Measurements from ENCODE around the gene DENND2A. TPM values are rescaled to one million over a fixed set of nuclear protein-coding genes. Genes with fewer than 3 reads are reported as not detected.
"Not testable (repeated sequence)": the region's sequence is repeated elsewhere in the genome, so short reads cannot be mapped to it uniquely, and the experiment has no call there.

DENND2A gene
- total RNA-seq, 2 experiments from 2014 or later: not detected

GRCh38 chr7:140571538-140572122 lies 69.0 kb downstream of the DENND2A start:
- ATAC-seq (no peak), DNase-seq (no peak)
- Mint-ChIP-seq H3K9me3 (no peaks in the 10 kb centered on the region), H3K36me3 (ENCODE audit: low read depth) (no peaks in the 10 kb centered on the region), H3K4me3 (no peak overlapping the region), H3K27me3 (peaks cover 3% of the 10 kb centered on the region), H3K4me1 (ENCODE audit: low read depth) (no peaks in the 10 kb centered on the region), H3K27ac (no peak overlapping the region)
- TF ChIP-seq CTCF (IDR thresholded peaks at IDR 0.05): no peak
- CTCF ChIA-PET: no interaction called here
- POLR2A ChIA-PET: no interaction called here
- intact Hi-C loops (cut with micrococcal nuclease): no loop called here

- TF ChIP-seq CTCF (IDR thresholded peaks at IDR 0.05): no peak
- no peak for DNase-seq
- H3K9me3 Mint-ChIP-seq: no peaks in the 10 kb centered on the region
- H3K4me1 Mint-ChIP-seq (ENCODE audit: low read depth): no peaks in the 10 kb centered on the region
- ChIA-PET CTCF (interaction anchor here (1.2 kb wide), 1 partner anchor 83 kb away, joined by 3 read pairs; no protein-coding TSS in a partner anchor), POLR2A (no interaction called here)
- intact Hi-C loops (cut with micrococcal nuclease): no loop called here
- no peak overlapping the region for H3K4me3 Mint-ChIP-seq
- H3K36me3 Mint-ChIP-seq (ENCODE audit: low read depth): no peaks in the 10 kb centered on the region
- no peak for ATAC-seq
- H3K27ac Mint-ChIP-seq: no peak overlapping the region
- peaks cover 3% of the 10 kb centered on the region for H3K27me3 Mint-ChIP-seq
These were observed 70.5 kb downstream of the DENND2A start for GRCh38 chr7:140570120-140570519.

- Mint-ChIP-seq H3K9me3 (no peaks in the 10 kb centered on the region), H3K4me1 (ENCODE audit: low read depth) (no peaks in the 10 kb centered on the region), H3K36me3 (ENCODE audit: low read depth) (no peaks in the 10 kb centered on the region), H3K4me3 (no peak overlapping the region), H3K27ac (no peak overlapping the region), H3K27me3 (peaks cover under 1% of the 10 kb centered on the region)
- intact Hi-C loops (cut with micrococcal nuclease): no loop called here
- no peak for DNase-seq
- CTCF ChIA-PET: no interaction called here
- no peak for TF ChIP-seq CTCF (IDR thresholded peaks at IDR 0.05)
- no peak for ATAC-seq
- POLR2A ChIA-PET: no interaction called here
These were observed 72.4 kb downstream of the DENND2A start for GRCh38 chr7:140568021-140568813.

GRCh38 chr7:140566186-140566585 lies 74.4 kb downstream of the DENND2A start:
- H3K27ac Mint-ChIP-seq; H3K36me3 Mint-ChIP-seq (ENCODE audit: low read depth); ATAC-seq; H3K27me3 Mint-ChIP-seq; H3K4me1 Mint-ChIP-seq (ENCODE audit: low read depth); intact Hi-C loops (cut with micrococcal nuclease); CTCF ChIA-PET; H3K4me3 Mint-ChIP-seq; DNase-seq; POLR2A ChIA-PET; H3K9me3 Mint-ChIP-seq: not testable (repeated sequence)

- CTCF ChIA-PET; H3K36me3 Mint-ChIP-seq (ENCODE audit: low read depth); H3K9me3 Mint-ChIP-seq; ATAC-seq; H3K4me3 Mint-ChIP-seq; H3K4me1 Mint-ChIP-seq (ENCODE audit: low read depth); H3K27ac Mint-ChIP-seq; H3K27me3 Mint-ChIP-seq; intact Hi-C loops (cut with micrococcal nuclease); DNase-seq: not testable (repeated sequence)
- POLR2A ChIA-PET: interaction anchor here (0.6 kb wide), 1 partner anchor 96 kb away, joined by 4 read pairs; no protein-coding TSS in a partner anchor
These were observed 74.9 kb downstream of the DENND2A start for GRCh38 chr7:140565761-140566160.

- CTCF ChIA-PET: no interaction called here
- Mint-ChIP-seq H3K36me3 (ENCODE audit: low read depth) (no peaks in the 10 kb centered on the region), H3K27me3 (no peaks in the 10 kb centered on the region), H3K4me3 (no peak overlapping the region), H3K9me3 (no peaks in the 10 kb centered on the region), H3K27ac (no peak overlapping the region), H3K4me1 (ENCODE audit: low read depth) (no peaks in the 10 kb centered on the region)
- DNase-seq: no peak
- intact Hi-C loops (cut with micrococcal nuclease): no loop called here
- POLR2A ChIA-PET: no interaction called here
- ATAC-seq: no peak
- no peak for TF ChIP-seq CTCF (IDR thresholded peaks at IDR 0.05)
These were observed 76.0 kb downstream of the DENND2A start for GRCh38 chr7:140564643-140565042.

Data from activated CD8-positive, alpha-beta T cell treated with anti-CD3 and anti-CD28 coated beads for 36 hours (primary cell).